ENCODE results near the gene NPAS3. TPM values are rescaled to one million over a fixed set of nuclear protein-coding genes. Genes with fewer than 3 reads are reported as not detected.

NPAS3 gene
- total RNA-seq, 1 donor from 2014 or later = 2.5 TPM

DNA sequence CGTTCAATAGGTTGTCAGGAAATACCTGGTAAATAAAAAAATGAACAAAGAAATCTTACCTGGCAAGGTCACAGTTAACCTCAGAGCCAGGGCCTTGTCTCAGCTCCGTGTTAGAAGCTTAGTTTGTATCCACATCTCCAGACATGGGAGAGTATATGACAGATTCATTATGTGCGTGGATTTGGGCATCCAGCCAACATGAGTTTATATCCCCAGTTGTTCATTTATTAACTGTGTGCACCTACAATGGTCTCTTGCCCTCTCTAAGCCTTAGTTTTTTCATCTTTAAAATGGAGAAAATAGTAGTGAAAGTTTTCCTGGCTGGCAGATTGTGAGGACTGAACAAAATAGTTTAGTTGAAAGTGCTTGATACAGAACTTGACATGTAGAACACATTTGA is 437.8 kb downstream of the NPAS3 start:
- no peak for DNase-seq
- H3K27ac ChIP-seq (replicated peaks) = no peak overlapping the region
- no peak overlapping the region for H3K4me3 ChIP-seq
- TF ChIP-seq, protein P1, sequence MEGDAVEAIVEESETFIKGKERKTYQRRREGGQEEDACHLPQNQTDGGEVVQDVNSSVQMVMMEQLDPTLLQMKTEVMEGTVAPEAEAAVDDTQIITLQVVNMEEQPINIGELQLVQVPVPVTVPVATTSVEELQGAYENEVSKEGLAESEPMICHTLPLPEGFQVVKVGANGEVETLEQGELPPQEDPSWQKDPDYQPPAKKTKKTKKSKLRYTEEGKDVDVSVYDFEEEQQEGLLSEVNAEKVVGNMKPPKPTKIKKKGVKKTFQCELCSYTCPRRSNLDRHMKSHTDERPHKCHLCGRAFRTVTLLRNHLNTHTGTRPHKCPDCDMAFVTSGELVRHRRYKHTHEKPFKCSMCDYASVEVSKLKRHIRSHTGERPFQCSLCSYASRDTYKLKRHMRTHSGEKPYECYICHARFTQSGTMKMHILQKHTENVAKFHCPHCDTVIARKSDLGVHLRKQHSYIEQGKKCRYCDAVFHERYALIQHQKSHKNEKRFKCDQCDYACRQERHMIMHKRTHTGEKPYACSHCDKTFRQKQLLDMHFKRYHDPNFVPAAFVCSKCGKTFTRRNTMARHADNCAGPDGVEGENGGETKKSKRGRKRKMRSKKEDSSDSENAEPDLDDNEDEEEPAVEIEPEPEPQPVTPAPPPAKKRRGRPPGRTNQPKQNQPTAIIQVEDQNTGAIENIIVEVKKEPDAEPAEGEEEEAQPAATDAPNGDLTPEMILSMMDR (IDR thresholded peaks at IDR 0.05; ENCODE audit: borderline replicate concordance) = no peak
- intact Hi-C loops (cut with micrococcal nuclease) = no loop called here
- no peaks in the 10 kb centered on the region for H3K9me3 ChIP-seq (replicated peaks)
- no peaks in the 10 kb centered on the region for H3K4me1 ChIP-seq
- no peaks in the 10 kb centered on the region for H3K27me3 ChIP-seq (ENCODE audit: low read depth)
- no peaks in the 10 kb centered on the region for H3K36me3 ChIP-seq

DNA sequence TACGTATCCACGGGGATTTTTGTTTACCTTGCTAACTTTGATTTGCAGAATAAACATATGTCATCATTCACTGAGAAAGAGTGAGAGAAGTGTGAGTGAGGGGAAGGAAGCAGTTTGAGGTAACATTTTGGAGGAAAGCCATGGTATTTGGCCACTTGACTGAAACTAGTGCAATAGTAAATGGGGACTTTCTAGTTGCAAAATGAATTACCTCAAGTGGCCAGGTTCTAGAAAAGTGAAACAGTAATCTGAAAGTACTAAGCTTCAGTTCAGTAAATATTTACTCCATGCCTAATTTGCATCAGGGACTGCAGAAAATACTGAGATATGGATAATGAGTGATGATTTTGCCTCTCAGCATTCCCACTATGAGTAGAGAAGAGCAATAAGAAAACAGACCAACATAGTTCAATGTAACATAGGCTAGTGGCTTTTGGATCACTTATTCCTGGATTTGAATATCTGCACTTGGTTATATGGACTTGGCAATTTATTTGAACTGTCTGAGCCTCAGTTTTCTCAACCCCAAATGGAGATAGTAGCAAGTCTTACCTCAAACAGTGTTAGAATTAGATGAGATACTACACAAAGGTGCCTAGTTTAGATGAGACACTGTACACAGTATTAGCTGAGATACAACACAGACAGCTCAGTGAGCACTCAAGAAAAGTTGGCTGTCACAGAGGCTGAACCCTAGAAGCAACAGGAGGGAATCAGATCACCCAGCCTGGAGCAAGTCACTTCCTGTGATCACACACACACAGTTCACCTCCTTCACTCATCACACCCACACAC is 439.1 kb downstream of the NPAS3 start:
- H3K27me3 ChIP-seq (ENCODE audit: low read depth) = no peaks in the 10 kb centered on the region
- no peaks in the 10 kb centered on the region for H3K36me3 ChIP-seq
- DNase-seq = no peak
- TF ChIP-seq, protein P1 (IDR thresholded peaks at IDR 0.05; ENCODE audit: borderline replicate concordance) = no peak
- H3K4me1 ChIP-seq = no peaks in the 10 kb centered on the region
- H3K4me3 ChIP-seq = no peak overlapping the region
- no peaks in the 10 kb centered on the region for H3K9me3 ChIP-seq (replicated peaks)
- no peak overlapping the region for H3K27ac ChIP-seq (replicated peaks)
- intact Hi-C loops (cut with micrococcal nuclease) = no loop called here

DNA sequence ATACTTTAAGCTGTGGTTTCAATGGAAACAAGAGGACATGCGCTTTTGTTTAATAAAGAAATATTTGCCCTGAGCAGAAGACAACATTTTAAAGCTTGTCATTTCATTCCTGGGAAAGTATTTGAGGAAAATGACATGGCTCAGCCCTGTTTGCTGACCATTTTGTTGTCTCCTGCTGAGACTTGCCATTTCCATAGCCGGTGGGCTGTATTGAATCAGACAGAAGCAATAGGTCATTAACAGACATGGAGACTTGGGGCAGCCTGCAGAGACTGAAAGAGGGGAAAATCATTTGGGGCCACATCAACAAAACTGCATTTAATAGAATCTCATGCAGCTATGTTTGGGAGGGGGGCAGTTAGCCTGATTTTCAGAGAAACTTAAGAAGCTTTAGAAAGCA is 443.0 kb downstream of the NPAS3 start:
- no peak for DNase-seq
- TF ChIP-seq, protein P1 (IDR thresholded peaks at IDR 0.05; ENCODE audit: borderline replicate concordance) = no peak
- Histone ChIP-seq H3K36me3 (no peaks in the 10 kb centered on the region), H3K27ac (replicated peaks) (no peak overlapping the region), H3K27me3 (ENCODE audit: low read depth) (no peaks in the 10 kb centered on the region), H3K4me3 (no peak overlapping the region), H3K4me1 (no peaks in the 10 kb centered on the region), H3K9me3 (replicated peaks) (no peaks in the 10 kb centered on the region)
- intact Hi-C loops (cut with micrococcal nuclease) = no loop called here

DNA sequence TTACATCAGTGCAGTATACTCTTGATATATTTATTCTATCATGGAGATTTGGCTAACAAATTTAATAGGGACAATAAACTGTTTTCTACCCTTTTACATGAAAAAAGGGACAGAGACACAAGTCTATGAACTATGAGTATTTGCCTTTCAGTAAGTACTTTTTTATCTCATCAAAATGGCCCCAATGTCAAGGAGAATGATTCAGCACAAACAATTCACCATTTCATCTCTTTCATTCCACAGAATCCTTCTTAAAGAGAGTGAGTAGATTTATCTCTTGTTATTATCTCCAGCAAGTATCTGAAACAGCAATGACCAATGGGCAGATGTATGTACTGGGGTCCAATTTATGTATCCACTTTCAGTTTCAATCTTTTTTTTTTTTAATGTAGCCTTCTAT is 447.5 kb downstream of the NPAS3 start:
- no peaks in the 10 kb centered on the region for H3K9me3 ChIP-seq (replicated peaks)
- DNase-seq = no peak
- no peaks in the 10 kb centered on the region for H3K27me3 ChIP-seq (ENCODE audit: low read depth)
- H3K27ac ChIP-seq (replicated peaks) = no peak overlapping the region
- no peaks in the 10 kb centered on the region for H3K36me3 ChIP-seq
- intact Hi-C loops (cut with micrococcal nuclease) = no loop called here
- no peak overlapping the region for H3K4me3 ChIP-seq
- TF ChIP-seq, protein P1 (IDR thresholded peaks at IDR 0.05; ENCODE audit: borderline replicate concordance) = no peak
- H3K4me1 ChIP-seq = no peaks in the 10 kb centered on the region

DNA sequence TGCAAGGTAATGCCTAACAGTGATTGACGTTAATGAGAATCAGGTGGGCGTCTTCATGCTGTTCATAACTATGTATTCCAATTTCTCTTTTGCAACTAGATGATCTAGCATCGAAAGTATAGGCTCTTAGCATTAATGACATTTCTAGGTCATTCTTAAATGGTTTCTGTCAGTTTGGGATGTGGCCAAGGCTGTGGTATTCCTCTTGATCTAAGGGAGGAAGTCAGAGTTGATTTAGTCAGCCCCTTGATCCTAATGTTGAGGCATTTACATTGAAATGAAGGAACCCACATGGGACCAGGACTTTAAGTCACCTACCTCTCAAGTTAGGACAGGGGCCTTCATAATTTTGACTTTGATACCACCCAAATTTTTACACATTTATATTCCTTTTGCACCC is 448.1 kb downstream of the NPAS3 start:
- Histone ChIP-seq H3K9me3 (replicated peaks) (no peaks in the 10 kb centered on the region), H3K4me1 (no peaks in the 10 kb centered on the region), H3K27ac (replicated peaks) (no peak overlapping the region), H3K36me3 (no peaks in the 10 kb centered on the region), H3K27me3 (ENCODE audit: low read depth) (no peaks in the 10 kb centered on the region), H3K4me3 (no peak overlapping the region)
- no peak for DNase-seq
- TF ChIP-seq, protein P1 (IDR thresholded peaks at IDR 0.05; ENCODE audit: borderline replicate concordance) = no peak
- intact Hi-C loops (cut with micrococcal nuclease) = no loop called here
